CD4-positive, alpha-beta T cell (primary cell): ENCODE results near the gene VGLL4. TPM values are rescaled to one million over a fixed set of nuclear protein-coding genes. Genes with fewer than 3 reads are reported as not detected.

ENCODE experiments used
- ATAC-seq: fragments of 200-7000 bp; cut with Tn5 transposase; one replicate; pipeline ENCODE4 v1.10.0; 2022; ENCODE audit warnings: mild to moderate bottlenecking; ENCODE audit not compliant: poor library complexity
- CTCF ChIA-PET: fragments of 350-600 bp; sonication (Branson Sonifier 250); formaldehyde crosslinking; loops from one replicate; lab custom pipeline; 2021; ENCODE audit warnings: antibody characterized with exemption, inconsistent platforms; lab: Charles Lee
- POLR2A ChIA-PET: fragments of 350-600 bp; sonication (Branson Sonifier 250); formaldehyde crosslinking; loops from one replicate; lab custom pipeline; 2021; ENCODE audit warnings: antibody characterized with exemption, inconsistent platforms; lab: Charles Lee
- DNase-seq, 14 experiments: peaks; one replicate each; pipeline ENCODE4 v3.0.0-alpha.2; 2013 to 2020; ENCODE audit warnings: mixed read lengths in 2 of 14
- H3K27ac ChIP-seq, 2 donors: one replicate each; pipeline versions ENCODE4 v1.5.1 to v1.7.0; 2013; ENCODE audit warnings: low read length in 2 of 2, low read depth in 1 of 2, mild to moderate bottlenecking in 1 of 2
- H3K27me3 ChIP-seq, 2 experiments: 1 replicate in 1 of 2; 2 replicates in 1 of 2; pipeline versions ENCODE4 v1.6.1 to v1.7.0; 2013; ENCODE audit warnings: low read length in 2 of 2, control low read depth in 1 of 2, mild to moderate bottlenecking in 1 of 2, moderate library complexity in 1 of 2; ENCODE audit not compliant: insufficient read depth in 2 of 2, control insufficient read depth in 1 of 2
- H3K36me3 ChIP-seq: one replicate; pipeline ENCODE4 v1.6.1; 2013; ENCODE audit warnings: low read length, control low read depth; ENCODE audit not compliant: insufficient read depth
- H3K4me1 ChIP-seq: one replicate; pipeline ENCODE4 v1.6.1; 2013; ENCODE audit warnings: low read length, control low read depth; ENCODE audit not compliant: insufficient read depth
- H3K4me3 ChIP-seq: one replicate; pipeline ENCODE4 v1.5.1; 2013; ENCODE audit warnings: mild to moderate bottlenecking, low read length, moderate library complexity
- H3K9me3 ChIP-seq, 2 experiments: 1 replicate in 1 of 2; 2 replicates in 1 of 2; pipeline versions ENCODE4 v1.6.1 to v1.7.0; 2013; ENCODE audit warnings: low read length in 2 of 2, mild to moderate bottlenecking in 2 of 2, control low read depth in 1 of 2, moderate library complexity in 1 of 2; ENCODE audit not compliant: control insufficient read depth in 1 of 2, insufficient read depth in 1 of 2
- H3K27ac Mint-ChIP-seq: one replicate; pipeline ENCODE4 v1.8.0; 2020; ENCODE audit warnings: mixed read lengths
- H3K27me3 Mint-ChIP-seq: one replicate; pipeline ENCODE4 v1.8.0; 2021; ENCODE audit warnings: mixed read lengths
- H3K36me3 Mint-ChIP-seq: one replicate; pipeline ENCODE4 v1.8.0; 2021; ENCODE audit warnings: low read depth, mixed read lengths
- H3K4me1 Mint-ChIP-seq: one replicate; pipeline ENCODE4 v1.8.0; 2021; ENCODE audit warnings: low read depth, mixed read lengths
- H3K4me3 Mint-ChIP-seq: one replicate; pipeline ENCODE4 v1.8.0; 2020; ENCODE audit warnings: mild to moderate bottlenecking, mixed read lengths
- H3K9me3 Mint-ChIP-seq: one replicate; pipeline ENCODE4 v1.8.0; 2020; ENCODE audit warnings: mixed read lengths
- CTCF ChIP-seq: fragments of 200-600 bp; IDR thresholded peaks from one replicate; pipeline ENCODE4 v1.8.0; 2022; ENCODE audit warnings: antibody characterized with exemption, mild to moderate bottlenecking
- intact Hi-C, 2 experiments: fragments of 100-400 bp; cut with DNase I in 1 of 2; cut with micrococcal nuclease in 1 of 2; formaldehyde crosslinking; loops; one replicate each; pipeline versions ENCODE4 v1.15.1 to v1.9.0; 2023 to 2025; cut with DNase I, micrococcal nuclease
- total RNA-seq, 174 experiments: library from RNA in 2 of 174; stranded (reverse) in 2 of 174; gene quantifications; one replicate each; pipeline ENCODE4 v1.2.3 and lab custom pipeline; 2021 to 2026

VGLL4 gene
- total RNA-seq, 2 experiments from 2014 or later: 10.5 to 11.3 TPM

- Mint-ChIP-seq H3K27me3 (no peaks in the 10 kb centered on the region), H3K4me3 (no peak overlapping the region), H3K36me3 (no peaks in the 10 kb centered on the region), H3K9me3 (no peaks in the 10 kb centered on the region), H3K27ac (no peak overlapping the region), H3K4me1 (no peaks in the 10 kb centered on the region)
- TF ChIP-seq CTCF: no peak
- POLR2A ChIA-PET: no interaction called here
- DNase-seq (no peak), ATAC-seq (no peak)
- Histone ChIP-seq H3K27ac (no peak overlapping the region), H3K4me1 (no peaks in the 10 kb centered on the region), H3K27me3 (no peaks in the 10 kb centered on the region), H3K9me3 (no peaks in the 10 kb centered on the region), H3K36me3 (no peaks in the 10 kb centered on the region), H3K4me3 (no peak overlapping the region)
- CTCF ChIA-PET: no interaction called here
- intact Hi-C loops: no loop called here
Measured at GRCh38 chr3:11535243-11535960, 108.3 kb downstream of the VGLL4 start.

GRCh38 chr3:11534793-11535101 is 109.0 kb downstream of the VGLL4 start:
- intact Hi-C loops: no loop called here
- no peak for ATAC-seq
- ChIA-PET CTCF (no interaction called here), POLR2A (no interaction called here)
- Histone ChIP-seq H3K36me3 (no peaks in the 10 kb centered on the region), H3K4me1 (no peaks in the 10 kb centered on the region), H3K9me3 (no peaks in the 10 kb centered on the region), H3K27ac (no peak overlapping the region), H3K27me3 (no peaks in the 10 kb centered on the region), H3K4me3 (no peak overlapping the region)
- Mint-ChIP-seq H3K27me3 (no peaks in the 10 kb centered on the region), H3K36me3 (no peaks in the 10 kb centered on the region), H3K4me3 (no peak overlapping the region), H3K4me1 (no peaks in the 10 kb centered on the region), H3K9me3 (no peaks in the 10 kb centered on the region), H3K27ac (no peak overlapping the region)
- TF ChIP-seq CTCF: no peak
- no peak for DNase-seq

GRCh38 chr3:11534011-11534792 is 109.5 kb downstream of the VGLL4 start:
- Histone ChIP-seq H3K36me3 (no peaks in the 10 kb centered on the region), H3K4me1 (no peaks in the 10 kb centered on the region), H3K4me3 (no peak overlapping the region), H3K27me3 (no peaks in the 10 kb centered on the region), H3K27ac (no peak overlapping the region), H3K9me3 (no peaks in the 10 kb centered on the region)
- no peak for DNase-seq
- Mint-ChIP-seq H3K4me1 (no peaks in the 10 kb centered on the region), H3K27ac (no peak overlapping the region), H3K27me3 (no peaks in the 10 kb centered on the region), H3K36me3 (no peaks in the 10 kb centered on the region), H3K9me3 (no peaks in the 10 kb centered on the region), H3K4me3 (no peak overlapping the region)
- ChIA-PET CTCF (no interaction called here), POLR2A (no interaction called here)
- intact Hi-C loops: no loop called here
- no peak for ATAC-seq
- TF ChIP-seq CTCF: no peak
